ENCODE data around the gene FRRS1.
A peak's percentile ranks its signal among the peaks of the same experiment; 100 is the strongest.
"Not testable (repeated sequence)": the region's sequence is repeated elsewhere in the genome, so short reads cannot be mapped to it uniquely, and the experiment has no call there.

Gene FRRS1

GRCh38 chr1:99764909-99765308 lies 1.5 kb downstream of the FRRS1 start:
- H3K4me3 ChIP-seq (ENCODE audit: low read depth, low read length): no peak overlapping the region
- TF ChIP-seq MYC (IDR thresholded peaks at IDR 0.05; ENCODE audit: low read depth, low read length): no peak
- no peak for TF ChIP-seq MAX (IDR thresholded peaks at IDR 0.05; ENCODE audit: low read depth, low read length)
- no peak for TF ChIP-seq CTCF (IDR thresholded peaks at IDR 0.05; ENCODE audit: low read depth, low read length)
- no peak for TF ChIP-seq POLR2A (IDR thresholded peaks at IDR 0.05; ENCODE audit: extremely low read depth, insufficient read length)
- DNase-seq (ENCODE audit: low read depth): no peak

DNA sequence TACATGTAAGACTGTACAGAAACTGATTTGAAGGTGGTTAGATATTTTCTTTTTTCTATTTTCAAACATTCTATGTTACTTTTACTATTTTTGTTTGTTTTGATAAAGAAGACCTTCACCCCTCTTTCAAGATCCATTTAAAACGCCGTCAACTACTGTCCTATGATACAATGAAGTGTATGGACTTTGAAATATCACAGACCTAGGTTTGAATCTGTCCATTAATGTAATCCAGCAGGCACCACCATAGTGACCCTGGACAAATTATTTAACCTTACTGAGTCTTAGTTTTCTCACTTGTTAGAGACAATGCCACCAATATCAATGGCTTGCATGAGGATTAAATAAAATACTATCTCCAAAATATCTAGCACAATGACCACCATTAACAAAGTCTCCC lies 2.0 kb downstream of the FRRS1 start:
- H3K4me3 ChIP-seq (ENCODE audit: low read depth, low read length): no peak overlapping the region
- no peak for TF ChIP-seq MYC (IDR thresholded peaks at IDR 0.05; ENCODE audit: low read depth, low read length)
- TF ChIP-seq CTCF (IDR thresholded peaks at IDR 0.05; ENCODE audit: low read depth, low read length): no peak
- TF ChIP-seq MAX (IDR thresholded peaks at IDR 0.05; ENCODE audit: low read depth, low read length): no peak
- DNase-seq (ENCODE audit: low read depth): no peak

DNA sequence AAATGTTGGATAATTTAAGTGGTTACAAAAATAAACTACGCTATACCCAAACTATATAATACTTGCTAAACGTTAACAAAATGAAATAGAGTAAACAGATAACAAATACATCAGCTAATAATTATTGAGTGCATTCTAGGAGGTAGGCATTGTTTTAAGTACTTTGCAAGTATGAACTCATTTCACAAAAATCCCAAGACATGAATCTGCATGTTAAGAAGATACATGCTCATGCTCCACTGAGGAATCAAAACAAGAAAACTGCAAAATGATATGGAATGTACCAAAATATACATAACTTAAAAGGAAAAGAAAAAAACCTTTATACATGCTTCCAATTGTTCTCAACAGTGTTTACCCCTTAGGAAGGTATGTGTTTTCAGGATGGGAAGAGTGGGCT lies 2.5 kb downstream of the FRRS1 start:
- DNase-seq (ENCODE audit: low read depth): no peak
- TF ChIP-seq MAX (IDR thresholded peaks at IDR 0.05; ENCODE audit: low read depth, low read length) (no peak), MYC (IDR thresholded peaks at IDR 0.05; ENCODE audit: low read depth, low read length) (no peak), CTCF (IDR thresholded peaks at IDR 0.05; ENCODE audit: low read depth, low read length) (no peak)
- no peak overlapping the region for H3K4me3 ChIP-seq (ENCODE audit: low read depth, low read length)

DNA sequence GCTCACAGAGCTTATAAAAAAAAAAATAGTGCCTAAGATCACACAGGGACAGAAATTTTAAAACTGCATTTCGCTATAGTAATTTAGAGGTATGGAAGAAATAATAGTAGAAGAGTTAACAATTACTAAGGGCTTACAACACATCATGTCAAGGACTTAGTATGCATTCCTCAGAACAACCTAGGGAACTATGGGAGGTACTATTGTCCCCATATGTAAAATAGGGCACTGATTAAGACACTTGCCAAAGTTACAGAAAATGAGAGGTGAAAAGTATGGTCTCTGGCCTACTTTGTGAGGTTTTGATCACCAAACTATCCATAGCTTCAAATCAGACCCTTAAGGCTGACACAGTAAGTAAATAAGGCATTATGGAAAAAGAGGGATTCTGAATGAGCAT lies 4.7 kb downstream of the FRRS1 start:
- DNase-seq (ENCODE audit: low read depth): no peak
- H3K4me3 ChIP-seq (ENCODE audit: low read depth, low read length): no peak overlapping the region
- TF ChIP-seq MYC (IDR thresholded peaks at IDR 0.05; ENCODE audit: low read depth, low read length): no peak

GRCh38 chr1:99759518-99760160 lies 6.8 kb downstream of the FRRS1 start:
- TF ChIP-seq POLR2A (IDR thresholded peaks at IDR 0.05; ENCODE audit: extremely low read depth, insufficient read length) (no peak), MYC (IDR thresholded peaks at IDR 0.05; ENCODE audit: low read depth, low read length) (no peak), MAX (IDR thresholded peaks at IDR 0.05; ENCODE audit: low read depth, low read length) (no peak), CTCF (IDR thresholded peaks at IDR 0.05; ENCODE audit: low read depth, low read length) (no peak)
- DNase-seq (ENCODE audit: low read depth): no peak
- no peak overlapping the region for H3K4me3 ChIP-seq (ENCODE audit: low read depth, low read length)

DNA sequence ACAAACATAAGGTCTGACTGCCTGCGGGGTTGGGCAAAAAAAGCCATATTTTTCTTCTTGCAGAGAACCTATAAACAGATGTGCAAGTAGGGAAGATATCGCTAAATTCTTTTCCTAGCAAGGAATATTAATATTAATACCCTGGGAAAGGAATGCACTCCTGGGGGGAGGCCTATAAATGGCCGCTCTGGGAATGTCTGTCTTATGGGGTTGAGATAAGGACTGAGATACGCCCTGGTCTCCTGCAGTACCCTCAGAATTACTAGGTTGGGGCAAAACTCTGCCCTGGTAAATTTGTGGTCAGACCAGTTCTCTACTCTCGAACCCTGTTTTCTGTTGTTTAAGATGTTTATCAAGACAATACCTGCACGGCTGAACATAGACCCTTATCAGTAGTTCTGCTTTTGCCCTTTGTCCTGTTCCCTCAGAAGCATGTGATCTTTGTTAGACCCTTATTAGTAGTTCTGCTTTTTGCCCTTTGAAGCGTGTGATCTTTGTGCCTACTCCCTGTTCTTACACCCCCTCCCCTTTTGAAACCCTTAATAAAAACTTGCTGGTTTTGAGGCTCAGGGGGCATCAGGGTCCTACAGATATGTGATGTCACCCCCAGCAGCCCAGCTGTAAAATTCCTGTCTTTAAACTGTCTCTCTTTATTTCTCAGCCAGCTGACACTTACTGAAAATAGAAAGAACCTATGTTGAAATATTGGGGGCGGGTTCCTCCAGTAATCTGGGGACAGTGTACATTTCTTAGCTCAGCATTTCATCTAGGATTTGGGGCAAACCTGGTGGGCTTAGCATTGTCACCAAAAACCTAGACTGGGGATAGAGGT lies 7.5 kb downstream of the FRRS1 start:
- not testable (repeated sequence) for H3K4me3 ChIP-seq (ENCODE audit: low read depth, low read length)
- peak; percentile 36 for DNase-seq (ENCODE audit: low read depth)

- DNase-seq (ENCODE audit: low read depth): no peak
- no peak for TF ChIP-seq POLR2A (IDR thresholded peaks at IDR 0.05; ENCODE audit: extremely low read depth, insufficient read length)
- no peak for TF ChIP-seq MYC (IDR thresholded peaks at IDR 0.05; ENCODE audit: low read depth, low read length)
- TF ChIP-seq CTCF (IDR thresholded peaks at IDR 0.05; ENCODE audit: low read depth, low read length): no peak
- no peak for TF ChIP-seq MAX (IDR thresholded peaks at IDR 0.05; ENCODE audit: low read depth, low read length)
- no peak overlapping the region for H3K4me3 ChIP-seq (ENCODE audit: low read depth, low read length)
Measured at GRCh38 chr1:99758073-99758511, 8.3 kb downstream of the FRRS1 start.
